HepG2 (cell line): ENCODE measurements around the gene FBF1. TPM values are rescaled to one million over a fixed set of nuclear protein-coding genes. Genes with fewer than 3 reads are reported as not detected.
A peak's percentile ranks its signal among the peaks of the same experiment; 100 is the strongest.

Experiments
- ARNT ChIP-seq: fragments of 450-650 bp; IDR thresholded peaks from 2 replicates; pipeline ENCODE4 v1.6.1; 2017
- CERS6 ChIP-seq: sonication (generic); formaldehyde crosslinking; IDR thresholded peaks from 2 replicates; pipeline ENCODE4 v1.5.0; 2020; ENCODE audit warnings: missing genetic modification reagents
- HBP1 ChIP-seq: IDR thresholded peaks from 2 replicates; pipeline ENCODE4 v1.6.1; 2016; ENCODE audit warnings: low read depth, control low read depth
- HOXD1 ChIP-seq: sonication (generic); formaldehyde crosslinking; IDR thresholded peaks from 2 replicates; pipeline ENCODE4 v1.5.0; 2020; ENCODE audit warnings: missing genetic modification reagents
- ISL2 ChIP-seq: sonication (generic); formaldehyde crosslinking; IDR thresholded peaks from 2 replicates; pipeline ENCODE4 v1.5.0; 2020; ENCODE audit warnings: missing genetic modification reagents
- MXI1 ChIP-seq: IDR thresholded peaks from 3 replicates; pipeline ENCODE4 v1.6.1; 2012; ENCODE audit warnings: low read depth, low read length, inconsistent platforms, borderline replicate concordance
- NR3C1 ChIP-seq: sonication (generic); formaldehyde crosslinking; IDR thresholded peaks from 2 replicates; pipeline ENCODE4 v1.4.0; 2020; ENCODE audit warnings: missing genetic modification reagents
- PAWR ChIP-seq: sonication (generic); formaldehyde crosslinking; IDR thresholded peaks from 2 replicates; pipeline ENCODE4 v1.4.0; 2020; ENCODE audit warnings: missing genetic modification reagents, mild to moderate bottlenecking, borderline replicate concordance
- PLSCR1 ChIP-seq: sonication (generic); formaldehyde crosslinking; IDR thresholded peaks from 2 replicates; pipeline ENCODE4 v1.5.0; 2020; ENCODE audit warnings: missing genetic modification reagents, mild to moderate bottlenecking, borderline replicate concordance
- RBAK ChIP-seq: sonication (generic); formaldehyde crosslinking; IDR thresholded peaks from 2 replicates; pipeline ENCODE4 v1.5.1; 2020; ENCODE audit warnings: mild to moderate bottlenecking, missing genetic modification reagents
- SKIL ChIP-seq: sonication (generic); formaldehyde crosslinking; IDR thresholded peaks from 2 replicates; pipeline ENCODE4 v1.8.0; 2022; ENCODE audit warnings: missing genetic modification reagents, mild to moderate bottlenecking, moderate library complexity, borderline replicate concordance
- SMC3 ChIP-seq: IDR thresholded peaks from 2 replicates; pipeline ENCODE4 v1.6.1; 2011; ENCODE audit warnings: low read length, improper control_type of control experiment
- SRSF1 ChIP-seq: fragments of 200-400 bp; formaldehyde crosslinking; optimal IDR thresholded peaks from 2 replicates; pipeline ENCODE3; 2017; ENCODE audit warnings: mild to moderate bottlenecking, low read depth, low read length, moderate library complexity
- ZNF143 ChIP-seq: sonication (generic); formaldehyde crosslinking; IDR thresholded peaks from 2 replicates; pipeline ENCODE4 v1.4.0; 2020; ENCODE audit warnings: missing genetic modification reagents
- ZNF296 ChIP-seq: sonication (generic); formaldehyde crosslinking; conservative IDR thresholded peaks from 2 replicates; pipeline ENCODE4 v1.5.0; 2020; ENCODE audit warnings: mild to moderate bottlenecking, missing genetic modification reagents
- polyA plus RNA-seq, 8 experiments: library from polyadenylated mRNA; depleted of rRNA in 3 of 8; stranded (reverse) in 7 of 8; unstranded in 1 of 8; fragments of >200 nt; fragmentation: Illumina TruSeq in 4 of 8; extraction: Trizol in 4 of 8; gene quantifications; 2 replicates each; pipeline versions ENCODE4 v1.2.1 to v1.2.3, GENCODE V29; 2011 to 2016; ENCODE audit warnings: low read depth in 4 of 8, missing spikeins in 1 of 8, mixed read lengths in 1 of 8; ENCODE audit not compliant: insufficient read depth in 1 of 8
- total RNA-seq, 5 experiments: library from RNA; depleted of rRNA; stranded (reverse); fragments of >200 nt; fragmentation: Illumina TruSeq; extraction: Trizol; gene quantifications; 2 replicates each; pipeline ENCODE4 v1.2.3, GENCODE V29; 2016; ENCODE audit warnings: low read depth in 1 of 5
- TF ChIP-seq, protein P1 (sequence below): sonication (generic); formaldehyde crosslinking; IDR thresholded peaks from 2 replicates; pipeline ENCODE4 v1.4.0; 2020; ENCODE audit warnings: mild to moderate bottlenecking, missing genetic modification reagents, borderline replicate concordance
- TF ChIP-seq, protein P2 (sequence below): sonication (generic); formaldehyde crosslinking; conservative IDR thresholded peaks from 2 replicates; pipeline ENCODE4 v1.4.0; 2020; ENCODE audit warnings: missing genetic modification reagents

Gene FBF1
- total and polyA plus RNA-seq, 2 of the 13 experiments (the other 11 are each of a cell fraction or from before 2014, with no cell fraction given) = 2.4 to 8.1 TPM

DNA sequence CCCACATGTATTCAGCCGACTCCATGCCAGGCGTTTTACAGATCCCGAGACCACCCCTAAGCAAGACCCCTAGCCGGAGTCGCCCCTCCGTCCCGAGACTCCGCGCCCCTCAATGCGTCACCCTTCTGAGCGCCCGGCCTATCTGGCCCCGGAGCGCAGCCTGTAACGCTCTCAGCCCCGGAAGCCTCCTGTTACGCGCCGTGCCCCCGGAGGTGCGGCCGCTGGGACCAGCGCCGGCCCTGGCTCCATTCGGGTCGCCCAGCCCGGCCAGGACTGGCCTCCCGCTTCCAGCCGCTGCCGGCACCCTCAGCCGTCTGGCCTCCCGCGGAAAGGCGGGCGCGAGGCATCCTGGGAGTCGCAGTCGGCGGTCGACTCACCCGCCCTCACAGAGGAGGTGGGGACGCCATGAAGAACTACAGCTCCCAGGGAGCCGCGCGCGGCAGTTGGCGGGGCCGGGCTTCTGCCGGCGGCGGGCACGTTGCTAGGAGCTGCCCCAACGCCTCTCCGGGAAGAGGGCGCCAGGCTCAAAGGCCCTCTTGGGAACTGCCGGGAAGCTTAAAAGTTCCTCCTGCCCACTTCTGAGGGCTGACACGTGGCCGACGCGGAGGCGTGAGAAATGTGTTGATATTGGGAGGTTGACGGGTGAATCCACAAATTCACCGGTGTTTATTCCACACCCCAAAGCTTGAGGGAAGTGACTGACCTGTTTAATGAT is at the start of gene FBF1 (continued):
- TF ChIP-seq, protein P1, sequence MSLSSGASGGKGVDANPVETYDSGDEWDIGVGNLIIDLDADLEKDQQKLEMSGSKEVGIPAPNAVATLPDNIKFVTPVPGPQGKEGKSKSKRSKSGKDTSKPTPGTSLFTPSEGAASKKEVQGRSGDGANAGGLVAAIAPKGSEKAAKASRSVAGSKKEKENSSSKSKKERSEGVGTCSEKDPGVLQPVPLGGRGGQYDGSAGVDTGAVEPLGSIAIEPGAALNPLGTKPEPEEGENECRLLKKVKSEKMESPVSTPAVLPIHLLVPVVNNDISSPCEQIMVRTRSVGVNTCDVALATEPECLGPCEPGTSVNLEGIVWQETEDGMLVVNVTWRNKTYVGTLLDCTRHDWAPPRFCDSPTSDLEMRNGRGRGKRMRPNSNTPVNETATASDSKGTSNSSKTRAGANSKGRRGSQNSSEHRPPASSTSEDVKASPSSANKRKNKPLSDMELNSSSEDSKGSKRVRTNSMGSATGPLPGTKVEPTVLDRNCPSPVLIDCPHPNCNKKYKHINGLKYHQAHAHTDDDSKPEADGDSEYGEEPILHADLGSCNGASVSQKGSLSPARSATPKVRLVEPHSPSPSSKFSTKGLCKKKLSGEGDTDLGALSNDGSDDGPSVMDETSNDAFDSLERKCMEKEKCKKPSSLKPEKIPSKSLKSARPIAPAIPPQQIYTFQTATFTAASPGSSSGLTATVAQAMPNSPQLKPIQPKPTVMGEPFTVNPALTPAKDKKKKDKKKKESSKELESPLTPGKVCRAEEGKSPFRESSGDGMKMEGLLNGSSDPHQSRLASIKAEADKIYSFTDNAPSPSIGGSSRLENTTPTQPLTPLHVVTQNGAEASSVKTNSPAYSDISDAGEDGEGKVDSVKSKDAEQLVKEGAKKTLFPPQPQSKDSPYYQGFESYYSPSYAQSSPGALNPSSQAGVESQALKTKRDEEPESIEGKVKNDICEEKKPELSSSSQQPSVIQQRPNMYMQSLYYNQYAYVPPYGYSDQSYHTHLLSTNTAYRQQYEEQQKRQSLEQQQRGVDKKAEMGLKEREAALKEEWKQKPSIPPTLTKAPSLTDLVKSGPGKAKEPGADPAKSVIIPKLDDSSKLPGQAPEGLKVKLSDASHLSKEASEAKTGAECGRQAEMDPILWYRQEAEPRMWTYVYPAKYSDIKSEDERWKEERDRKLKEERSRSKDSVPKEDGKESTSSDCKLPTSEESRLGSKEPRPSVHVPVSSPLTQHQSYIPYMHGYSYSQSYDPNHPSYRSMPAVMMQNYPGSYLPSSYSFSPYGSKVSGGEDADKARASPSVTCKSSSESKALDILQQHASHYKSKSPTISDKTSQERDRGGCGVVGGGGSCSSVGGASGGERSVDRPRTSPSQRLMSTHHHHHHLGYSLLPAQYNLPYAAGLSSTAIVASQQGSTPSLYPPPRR (CRISPR knock-in tag) = peak; percentile 76
- TF ChIP-seq CERS6 (CRISPR knock-in tag) (peak; percentile 31; the same call in 1 of the 2 replicates), ZNF143 (CRISPR knock-in tag) (peak; percentile 99), NR3C1 (CRISPR knock-in tag) (no peak), ZNF296 (CRISPR knock-in tag) (no peak), HBP1 (CRISPR knock-in tag) (peak; percentile 89), MXI1 (peak; percentile 100), SKIL (peak; percentile 78), HOXD1 (CRISPR knock-in tag) (peak; percentile 81), PAWR (CRISPR knock-in tag) (peak; percentile 78; the same call in 1 of the 2 replicates), SRSF1 (peak; percentile 70), SMC3 (no peak), ARNT (no peak), RBAK (CRISPR knock-in tag) (no peak), PLSCR1 (CRISPR knock-in tag) (no peak), ISL2 (CRISPR knock-in tag) (peak; percentile 87)
- TF ChIP-seq, protein P2, sequence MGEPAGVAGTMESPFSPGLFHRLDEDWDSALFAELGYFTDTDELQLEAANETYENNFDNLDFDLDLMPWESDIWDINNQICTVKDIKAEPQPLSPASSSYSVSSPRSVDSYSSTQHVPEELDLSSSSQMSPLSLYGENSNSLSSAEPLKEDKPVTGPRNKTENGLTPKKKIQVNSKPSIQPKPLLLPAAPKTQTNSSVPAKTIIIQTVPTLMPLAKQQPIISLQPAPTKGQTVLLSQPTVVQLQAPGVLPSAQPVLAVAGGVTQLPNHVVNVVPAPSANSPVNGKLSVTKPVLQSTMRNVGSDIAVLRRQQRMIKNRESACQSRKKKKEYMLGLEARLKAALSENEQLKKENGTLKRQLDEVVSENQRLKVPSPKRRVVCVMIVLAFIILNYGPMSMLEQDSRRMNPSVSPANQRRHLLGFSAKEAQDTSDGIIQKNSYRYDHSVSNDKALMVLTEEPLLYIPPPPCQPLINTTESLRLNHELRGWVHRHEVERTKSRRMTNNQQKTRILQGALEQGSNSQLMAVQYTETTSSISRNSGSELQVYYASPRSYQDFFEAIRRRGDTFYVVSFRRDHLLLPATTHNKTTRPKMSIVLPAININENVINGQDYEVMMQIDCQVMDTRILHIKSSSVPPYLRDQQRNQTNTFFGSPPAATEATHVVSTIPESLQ (CRISPR knock-in tag) = 0 out of 2 replicates have a peak, but pooled peaks have one; percentile 37
